ENCODE data around the gene STPG2. TPM values are rescaled to one million over a fixed set of nuclear protein-coding genes. Genes with fewer than 3 reads are reported as not detected.

The STPG2 gene
- total and polyA plus RNA-seq, 9 donors = 0.06 to 1.3 (median 0.53) TPM; not detected in 1

DNA sequence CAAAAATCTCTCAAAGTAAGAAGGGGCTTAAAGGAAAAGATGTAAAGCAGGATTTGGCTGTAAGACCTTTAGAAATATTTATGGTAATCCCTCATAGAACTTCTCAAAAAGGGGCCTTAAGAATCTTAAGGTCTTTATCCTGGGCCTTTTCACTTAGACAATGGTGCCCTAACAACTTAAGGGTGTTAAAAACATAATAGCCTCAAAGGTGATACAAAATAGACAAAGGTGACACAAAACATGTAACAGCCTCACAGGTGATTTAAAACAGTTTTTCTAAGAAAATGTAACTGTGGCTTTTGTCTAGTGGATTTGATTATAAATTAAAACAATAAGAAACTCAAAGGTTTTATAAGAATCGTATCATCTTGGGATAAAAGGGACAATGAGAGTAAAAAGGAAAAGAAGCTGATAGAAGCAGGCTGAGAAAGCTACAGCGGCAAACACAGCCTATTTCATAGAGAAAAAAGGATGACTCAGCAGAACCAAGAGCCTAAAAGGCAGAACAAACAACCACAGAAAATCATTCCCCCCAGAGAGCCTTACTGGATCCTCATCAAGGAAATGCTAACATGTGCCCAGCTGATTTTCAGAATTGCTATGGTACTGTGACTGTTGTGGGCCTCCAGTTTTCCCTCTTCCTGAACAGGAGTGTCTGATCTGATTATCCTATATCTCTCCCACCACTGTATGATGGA lies 164.3 kb downstream of the STPG2 start:
- 74 to 97% (median 94%) methylated on average over 2 of the region's 2 CpGs for WGBS, 3 donors
- intact Hi-C loops (cut with DNase I) = no loop called here
- TF ChIP-seq EP300 (IDR thresholded peaks at IDR 0.05) (no peak), POLR2A (IDR thresholded peaks at IDR 0.05) (no peak)
- TF ChIP-seq, protein P1, sequence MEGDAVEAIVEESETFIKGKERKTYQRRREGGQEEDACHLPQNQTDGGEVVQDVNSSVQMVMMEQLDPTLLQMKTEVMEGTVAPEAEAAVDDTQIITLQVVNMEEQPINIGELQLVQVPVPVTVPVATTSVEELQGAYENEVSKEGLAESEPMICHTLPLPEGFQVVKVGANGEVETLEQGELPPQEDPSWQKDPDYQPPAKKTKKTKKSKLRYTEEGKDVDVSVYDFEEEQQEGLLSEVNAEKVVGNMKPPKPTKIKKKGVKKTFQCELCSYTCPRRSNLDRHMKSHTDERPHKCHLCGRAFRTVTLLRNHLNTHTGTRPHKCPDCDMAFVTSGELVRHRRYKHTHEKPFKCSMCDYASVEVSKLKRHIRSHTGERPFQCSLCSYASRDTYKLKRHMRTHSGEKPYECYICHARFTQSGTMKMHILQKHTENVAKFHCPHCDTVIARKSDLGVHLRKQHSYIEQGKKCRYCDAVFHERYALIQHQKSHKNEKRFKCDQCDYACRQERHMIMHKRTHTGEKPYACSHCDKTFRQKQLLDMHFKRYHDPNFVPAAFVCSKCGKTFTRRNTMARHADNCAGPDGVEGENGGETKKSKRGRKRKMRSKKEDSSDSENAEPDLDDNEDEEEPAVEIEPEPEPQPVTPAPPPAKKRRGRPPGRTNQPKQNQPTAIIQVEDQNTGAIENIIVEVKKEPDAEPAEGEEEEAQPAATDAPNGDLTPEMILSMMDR (IDR thresholded peaks at IDR 0.05) = no peak

DNA sequence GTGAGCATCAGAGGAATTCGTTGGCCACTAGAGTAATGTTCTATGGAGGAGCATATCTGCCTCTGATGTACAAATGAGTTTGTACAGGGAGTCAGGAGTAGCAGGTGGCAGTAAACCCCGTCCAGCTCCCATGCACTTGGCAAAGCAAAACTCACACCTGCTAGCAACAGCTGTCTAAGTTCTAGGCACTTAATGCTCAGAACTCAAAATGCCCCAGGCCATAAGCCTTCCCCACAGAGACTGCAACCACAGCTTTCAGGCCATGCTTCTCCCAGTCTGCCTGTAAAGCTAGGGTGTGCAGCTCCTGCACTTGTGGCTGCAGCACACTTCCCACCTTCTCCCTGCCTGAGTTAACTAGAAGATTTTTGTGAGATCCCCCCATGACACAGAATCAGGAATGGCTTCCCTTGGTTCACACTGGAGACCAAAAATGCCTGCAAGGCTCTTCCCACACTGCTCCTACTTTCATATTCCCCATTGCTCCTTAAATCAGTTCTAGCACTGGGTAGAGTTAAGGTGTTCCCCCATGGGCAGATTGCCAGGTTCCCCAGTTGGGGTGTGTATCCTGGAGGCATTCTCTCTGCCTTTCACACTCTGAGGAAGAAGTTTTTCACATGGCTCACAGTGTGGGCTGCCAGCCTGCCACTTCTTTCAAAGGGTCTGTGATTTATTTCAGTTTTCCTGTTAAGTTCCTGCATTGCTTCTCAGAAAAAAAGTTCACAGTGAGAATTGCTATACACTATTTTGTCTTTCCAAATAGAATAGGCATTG lies 189.9 kb downstream of the STPG2 start:
- Histone ChIP-seq H3K27me3 (no peaks in the 10 kb centered on the region), H3K9me3 (peaks cover 0 to 3% of the 10 kb centered on the region in 2 donors), H3K4me1 (ENCODE audit: insufficient read depth) (no peaks in the 10 kb centered on the region), H3K27ac (no peak overlapping the region), H3K4me3 (no peak overlapping the region), H3K36me3 (no peaks in the 10 kb centered on the region)
- no peak for TF ChIP-seq POLR2A (IDR thresholded peaks at IDR 0.05)
- TF ChIP-seq, protein P1 (IDR thresholded peaks at IDR 0.05) = no peak
- no peak for TF ChIP-seq EP300 (IDR thresholded peaks at IDR 0.05)
- intact Hi-C loops (cut with DNase I) = no loop called here
- DNase-seq = no peak
- WGBS, 3 donors = 56 to 65% (median 58%) methylated on average over 2 of the region's 2 CpGs

More for the DNA sequence above, 164.3 kb downstream of the STPG2 start:
- Histone ChIP-seq H3K27me3 (no peaks in the 10 kb centered on the region), H3K27ac (no peak overlapping the region), H3K4me3 (no peak overlapping the region), H3K36me3 (no peaks in the 10 kb centered on the region), H3K4me1 (ENCODE audit: insufficient read depth) (no peaks in the 10 kb centered on the region), H3K9me3 (peaks cover 0 to under 1% of the 10 kb centered on the region in 2 donors)
- DNase-seq = no peak

DNA sequence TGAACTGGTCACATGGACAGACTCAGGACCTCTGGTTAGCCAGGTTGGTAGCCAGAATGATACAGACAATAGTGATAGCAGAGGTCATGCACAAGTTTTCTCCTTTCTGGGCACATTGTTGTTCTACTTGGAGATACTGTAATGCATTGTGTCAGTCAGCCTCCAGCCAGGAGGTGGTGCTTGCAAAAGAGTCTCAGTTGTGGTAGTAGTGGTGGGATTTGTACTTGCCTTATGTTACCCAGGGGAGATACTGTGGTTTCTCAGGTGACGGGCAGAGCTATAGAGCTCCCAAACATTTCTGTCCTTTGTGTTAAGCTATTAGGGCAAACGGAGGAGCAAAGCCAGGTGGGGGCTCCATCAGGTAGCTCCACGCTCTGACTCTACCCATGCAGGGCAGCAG lies 190.5 kb downstream of the STPG2 start:
- DNase-seq = no peak
- H3K4me1 ChIP-seq (ENCODE audit: insufficient read depth) = no peaks in the 10 kb centered on the region
- TF ChIP-seq EP300 (IDR thresholded peaks at IDR 0.05) (no peak), POLR2A (IDR thresholded peaks at IDR 0.05) (no peak)
- TF ChIP-seq, protein P1 (IDR thresholded peaks at IDR 0.05) = no peak
- H3K4me3 ChIP-seq = no peak overlapping the region
- H3K36me3 ChIP-seq = no peaks in the 10 kb centered on the region
- H3K27me3 ChIP-seq = no peaks in the 10 kb centered on the region
- intact Hi-C loops (cut with DNase I) = no loop called here
- peaks cover 0 to 3% of the 10 kb centered on the region in 2 donors for H3K9me3 ChIP-seq
- no peak overlapping the region for H3K27ac ChIP-seq
- 81 to 84% (median 83%) methylated on average over 3 of the region's 3 CpGs for WGBS, 3 donors

DNA sequence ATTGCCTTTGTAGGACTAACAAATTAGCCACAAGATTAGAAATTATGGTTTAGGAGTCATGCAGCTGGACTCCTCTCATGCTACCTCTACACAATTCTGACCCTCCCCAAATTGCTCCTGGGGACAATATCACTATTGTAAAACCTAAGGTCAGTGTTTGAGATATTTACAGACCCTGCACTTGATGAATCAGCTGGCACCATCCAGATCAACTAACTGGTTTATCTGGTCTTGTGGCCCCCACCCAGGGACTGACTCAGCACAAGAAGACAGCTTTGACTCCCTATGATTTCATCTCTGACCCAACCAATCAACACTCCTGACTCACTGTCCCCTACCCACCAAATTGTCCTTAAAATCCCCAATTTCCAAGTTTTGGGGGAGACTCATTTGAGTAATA lies 192.4 kb downstream of the STPG2 start:
- intact Hi-C loops (cut with DNase I) = no loop called here
- no peaks in the 10 kb centered on the region for H3K27me3 ChIP-seq
- no peak overlapping the region for H3K27ac ChIP-seq
- no peak for DNase-seq
- H3K36me3 ChIP-seq = no peaks in the 10 kb centered on the region
- H3K4me3 ChIP-seq = no peak overlapping the region
- no peaks in the 10 kb centered on the region for H3K4me1 ChIP-seq (ENCODE audit: insufficient read depth)
- TF ChIP-seq, protein P1 (IDR thresholded peaks at IDR 0.05) = no peak
- TF ChIP-seq POLR2A (IDR thresholded peaks at IDR 0.05) (no peak), EP300 (IDR thresholded peaks at IDR 0.05) (no peak)
- peaks cover 0 to 3% of the 10 kb centered on the region in 2 donors for H3K9me3 ChIP-seq

Measured in ovary (tissue), 9 donors.